ENCODE results near the gene PAK5. TPM values are rescaled to one million over a fixed set of nuclear protein-coding genes. Genes with fewer than 3 reads are reported as not detected.

Gene PAK5
- total and polyA plus RNA-seq, 9 of the 15 experiments (the other 6 are each of a cell fraction or from before 2014, with no cell fraction given) = not detected

GRCh38 chr20:9615118-9615517 is 223.8 kb downstream of the PAK5 start (continued):
- TF ChIP-seq ESRRA (IDR thresholded peaks at IDR 0.05; ENCODE audit: borderline replicate concordance, low read depth) = no peak
- TF ChIP-seq, protein P1, sequence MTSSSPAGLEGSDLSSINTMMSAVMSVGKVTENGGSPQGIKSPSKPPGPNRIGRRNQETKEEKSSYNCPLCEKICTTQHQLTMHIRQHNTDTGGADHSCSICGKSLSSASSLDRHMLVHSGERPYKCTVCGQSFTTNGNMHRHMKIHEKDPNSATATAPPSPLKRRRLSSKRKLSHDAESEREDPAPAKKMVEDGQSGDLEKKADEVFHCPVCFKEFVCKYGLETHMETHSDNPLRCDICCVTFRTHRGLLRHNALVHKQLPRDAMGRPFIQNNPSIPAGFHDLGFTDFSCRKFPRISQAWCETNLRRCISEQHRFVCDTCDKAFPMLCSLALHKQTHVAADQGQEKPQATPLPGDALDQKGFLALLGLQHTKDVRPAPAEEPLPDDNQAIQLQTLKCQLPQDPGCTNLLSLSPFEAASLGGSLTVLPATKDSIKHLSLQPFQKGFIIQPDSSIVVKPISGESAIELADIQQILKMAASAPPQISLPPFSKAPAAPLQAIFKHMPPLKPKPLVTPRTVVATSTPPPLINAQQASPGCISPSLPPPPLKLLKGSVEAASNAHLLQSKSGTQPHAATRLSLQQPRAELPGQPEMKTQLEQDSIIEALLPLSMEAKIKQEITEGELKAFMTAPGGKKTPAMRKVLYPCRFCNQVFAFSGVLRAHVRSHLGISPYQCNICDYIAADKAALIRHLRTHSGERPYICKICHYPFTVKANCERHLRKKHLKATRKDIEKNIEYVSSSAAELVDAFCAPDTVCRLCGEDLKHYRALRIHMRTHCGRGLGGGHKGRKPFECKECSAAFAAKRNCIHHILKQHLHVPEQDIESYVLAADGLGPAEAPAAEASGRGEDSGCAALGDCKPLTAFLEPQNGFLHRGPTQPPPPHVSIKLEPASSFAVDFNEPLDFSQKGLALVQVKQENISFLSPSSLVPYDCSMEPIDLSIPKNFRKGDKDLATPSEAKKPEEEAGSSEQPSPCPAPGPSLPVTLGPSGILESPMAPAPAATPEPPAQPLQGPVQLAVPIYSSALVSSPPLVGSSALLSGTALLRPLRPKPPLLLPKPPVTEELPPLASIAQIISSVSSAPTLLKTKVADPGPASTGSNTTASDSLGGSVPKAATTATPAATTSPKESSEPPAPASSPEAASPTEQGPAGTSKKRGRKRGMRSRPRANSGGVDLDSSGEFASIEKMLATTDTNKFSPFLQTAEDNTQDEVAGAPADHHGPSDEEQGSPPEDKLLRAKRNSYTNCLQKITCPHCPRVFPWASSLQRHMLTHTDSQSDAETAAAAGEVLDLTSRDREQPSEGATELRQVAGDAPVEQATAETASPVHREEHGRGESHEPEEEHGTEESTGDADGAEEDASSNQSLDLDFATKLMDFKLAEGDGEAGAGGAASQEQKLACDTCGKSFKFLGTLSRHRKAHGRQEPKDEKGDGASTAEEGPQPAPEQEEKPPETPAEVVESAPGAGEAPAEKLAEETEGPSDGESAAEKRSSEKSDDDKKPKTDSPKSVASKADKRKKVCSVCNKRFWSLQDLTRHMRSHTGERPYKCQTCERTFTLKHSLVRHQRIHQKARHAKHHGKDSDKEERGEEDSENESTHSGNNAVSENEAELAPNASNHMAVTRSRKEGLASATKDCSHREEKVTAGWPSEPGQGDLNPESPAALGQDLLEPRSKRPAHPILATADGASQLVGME (CRISPR knock-in tag; IDR thresholded peaks at IDR 0.05) = no peak
- TF ChIP-seq FOXK1 (CRISPR knock-in tag; IDR thresholded peaks at IDR 0.05; ENCODE audit: borderline replicate concordance) = no peak
- TF ChIP-seq HDAC8 (tag; IDR thresholded peaks at IDR 0.05) = no peak
- TF ChIP-seq KDM4B (IDR thresholded peaks at IDR 0.05; ENCODE audit: borderline replicate concordance in 2 of 2, low read depth in 1 of 2) = no peak
- no peak for TF ChIP-seq PPARD (CRISPR knock-in tag; IDR thresholded peaks at IDR 0.05)
